Spleen (tissue), 7 donors: ENCODE measurements around the gene DOCK4.

Experiments used
- CTCF ChIP-seq, 11 experiments: fragments of 200-600 bp in 7 of 11; fragments of 450-650 bp in 4 of 11; sonication (generic) in 4 of 11; IDR thresholded peaks in 8 of 11; conservative IDR thresholded peaks in 3 of 11; 1 replicate in 7 of 11; 2 replicates in 4 of 11; pipeline versions ENCODE4 v1.4.0 to v1.8.0; 2016 to 2021; ENCODE audit warnings: antibody characterized with exemption in 11 of 11, inconsistent platforms in 4 of 11, mild to moderate bottlenecking in 1 of 11
- POLR2AphosphoS5 ChIP-seq, 3 donors: sonication (generic); formaldehyde crosslinking; IDR thresholded peaks; one replicate each; pipeline ENCODE4 v1.5.1; 2017; ENCODE audit warnings: antibody characterized with exemption in 3 of 3
- donor health status: DM: no; HTN: no; CAD: no; lungs with moderate emphysema.
- donor health status: DM: no; HTN: no; CAD: no.
- donor health status: DM: no; HTN: no; CAD: no.

GRCh38 chr7:111833466-111833865 lies 372.7 kb downstream of the DOCK4 start:
- no peak for TF ChIP-seq CTCF (IDR thresholded peaks at IDR 0.05 in 8 of 11, conservative IDR thresholded peaks at IDR 0.05 in 3 of 11)
- no peak for TF ChIP-seq POLR2AphosphoS5 (IDR thresholded peaks at IDR 0.05)
